GM12874 (cell line): Measurements from ENCODE around the gene CRHR1.

Experiments used
- CTCF ChIP-seq: IDR thresholded peaks from 2 replicates; pipeline ENCODE4 v1.5.1; 2011; ENCODE audit warnings: low read depth, mild to moderate bottlenecking, control low read depth, low read length, moderate library complexity; ENCODE audit not compliant: insufficient read depth

The CRHR1 gene

GRCh38 chr17:45819632-45820031, 35.5 kb downstream of the CRHR1 start:
- no peak for TF ChIP-seq CTCF

- no peak for TF ChIP-seq CTCF
Measured at GRCh38 chr17:45820052-45820780, 36.1 kb downstream of the CRHR1 start.

DNA sequence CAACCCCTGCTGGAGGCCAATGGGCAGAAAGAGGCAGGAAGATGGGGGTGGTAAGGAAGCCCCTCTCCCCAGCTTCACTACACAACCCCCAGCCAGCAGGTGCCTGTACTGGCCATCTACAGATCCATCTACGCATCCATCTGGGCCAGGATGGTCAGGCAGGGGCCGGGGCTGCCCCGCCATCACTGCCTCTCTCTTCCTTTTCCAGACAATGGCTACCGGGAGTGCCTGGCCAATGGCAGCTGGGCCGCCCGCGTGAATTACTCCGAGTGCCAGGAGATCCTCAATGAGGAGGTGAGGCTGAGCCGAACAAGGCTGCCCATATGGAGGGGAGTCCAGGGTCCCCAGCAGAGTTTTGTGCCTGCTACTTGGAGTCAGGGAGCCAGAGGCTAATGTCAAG, 37.0 kb downstream of the CRHR1 start:
- no peak for TF ChIP-seq CTCF

DNA sequence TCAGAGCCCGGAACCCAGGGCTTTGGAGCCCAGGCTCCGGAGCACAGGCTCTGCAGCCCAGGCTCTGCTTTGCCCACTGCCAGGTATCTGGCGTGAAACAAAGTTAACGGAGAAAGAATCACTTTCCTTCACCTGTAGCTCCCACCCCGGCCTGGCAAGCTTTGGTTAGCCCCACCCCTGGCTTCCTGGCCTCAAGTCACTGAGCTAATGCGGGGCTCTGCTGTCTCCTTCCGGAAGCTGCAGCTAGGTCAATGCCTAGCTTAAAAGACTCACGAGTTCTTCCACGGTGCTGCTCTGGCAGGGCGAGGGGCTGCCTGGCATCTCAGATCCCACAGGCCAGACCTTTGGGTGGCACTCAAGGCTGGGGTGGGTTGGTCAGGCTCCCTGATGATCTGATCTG, 39.5 kb downstream of the CRHR1 start:
- no peak for TF ChIP-seq CTCF

GRCh38 chr17:45824475-45824874, 40.4 kb downstream of the CRHR1 start:
- TF ChIP-seq CTCF = no peak

DNA sequence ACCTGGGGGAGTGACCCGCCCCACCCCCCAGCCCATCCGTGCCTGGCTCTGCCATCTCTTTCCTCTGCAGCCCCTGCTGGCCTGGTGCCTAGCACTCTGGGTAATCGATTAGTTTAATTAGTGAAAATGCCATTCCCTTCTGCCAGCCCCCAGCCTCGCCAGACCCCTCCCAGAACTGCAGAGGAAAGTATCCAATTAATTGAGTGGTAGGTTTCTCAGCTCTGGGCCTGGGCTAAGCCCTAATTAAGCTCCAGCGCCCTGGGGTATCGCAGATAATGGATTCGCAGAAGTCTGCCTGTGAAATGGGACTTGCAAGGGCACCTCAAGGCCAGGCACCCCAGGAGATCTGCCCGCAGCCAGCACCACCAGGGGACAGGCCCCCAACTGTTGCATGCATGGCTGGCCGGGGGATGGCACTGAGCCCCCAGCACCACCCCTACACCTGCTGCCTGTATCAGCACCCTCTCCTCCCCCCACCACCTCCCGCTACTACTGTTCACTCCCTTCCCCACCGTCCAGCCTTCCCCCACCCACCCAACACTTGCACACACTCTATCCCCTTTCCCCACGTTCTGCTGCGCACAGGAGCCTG, 40.9 kb downstream of the CRHR1 start:
- no peak for TF ChIP-seq CTCF

DNA sequence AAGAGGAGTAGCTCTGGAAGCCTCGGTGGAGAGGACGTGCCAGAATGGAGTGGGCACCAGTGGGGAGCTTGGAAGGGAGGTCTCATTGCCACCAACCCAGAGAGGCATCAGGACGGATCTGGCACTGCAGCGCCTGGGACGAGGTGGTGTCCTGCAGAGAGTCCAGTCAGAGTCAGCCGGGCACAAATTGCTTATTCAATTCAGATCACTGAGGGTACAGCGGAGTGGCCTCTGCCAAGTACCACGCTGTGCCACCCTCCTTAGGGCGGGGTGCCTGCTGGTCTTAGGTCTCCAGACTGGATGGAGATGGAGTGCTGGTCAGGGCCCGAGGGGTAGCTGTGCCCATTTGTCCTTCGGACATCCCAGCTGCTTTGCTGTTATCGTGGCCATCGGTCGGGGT, 41.7 kb downstream of the CRHR1 start:
- TF ChIP-seq CTCF = no peak
